ENCODE results near the gene SNRNP25.
A peak's percentile ranks its signal among the peaks of the same experiment; 100 is the strongest.

The SNRNP25 gene

DNA sequence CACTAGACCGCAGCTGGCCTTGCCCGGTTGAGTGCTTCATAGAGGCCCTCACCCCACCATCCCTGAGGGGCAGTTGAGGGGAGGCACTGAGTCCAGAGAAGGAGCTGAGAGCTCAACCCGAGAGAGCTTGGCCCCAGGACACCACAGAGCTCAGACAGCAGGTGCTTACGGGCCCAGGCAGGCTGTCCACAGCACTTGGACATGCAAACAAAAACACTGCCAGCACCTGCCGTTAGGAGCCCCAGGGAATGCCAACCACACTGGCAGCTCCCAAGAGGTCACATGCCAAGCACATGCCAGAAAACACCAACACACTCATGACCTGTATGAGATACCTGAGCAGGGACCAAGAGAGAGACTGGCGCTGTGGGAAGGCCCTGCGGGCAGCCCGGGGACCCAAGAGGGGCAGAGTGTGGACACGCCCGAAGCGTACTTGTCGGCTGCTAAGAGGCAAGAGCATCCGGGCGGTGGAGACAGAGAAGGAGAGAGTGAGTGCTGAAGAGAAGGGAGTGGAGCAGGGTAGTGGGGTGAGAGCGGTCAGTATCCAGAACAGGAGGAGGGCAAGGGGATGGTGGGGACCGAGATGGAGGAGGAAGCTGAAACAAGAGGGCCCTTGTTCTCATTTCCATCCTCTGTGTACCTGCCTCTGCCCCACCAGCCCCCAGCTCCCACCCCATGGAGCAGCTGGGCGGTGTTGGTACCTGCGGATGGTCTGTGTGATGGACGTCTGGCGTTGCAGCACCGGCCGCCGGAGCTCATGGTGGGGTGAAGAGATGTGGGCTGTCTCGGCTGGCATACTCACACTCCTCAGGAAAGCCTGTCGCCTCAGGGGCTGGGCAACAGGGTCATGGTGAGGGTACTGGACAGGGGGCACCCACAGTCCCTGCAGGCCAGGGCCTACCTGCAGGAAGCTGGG lies 10.6 kb downstream of the SNRNP25 start:
- DNase-seq: no peak

GRCh38 chr16:64914-65255 lies 11.3 kb downstream of the SNRNP25 start:
- DNase-seq: no peak

DNA sequence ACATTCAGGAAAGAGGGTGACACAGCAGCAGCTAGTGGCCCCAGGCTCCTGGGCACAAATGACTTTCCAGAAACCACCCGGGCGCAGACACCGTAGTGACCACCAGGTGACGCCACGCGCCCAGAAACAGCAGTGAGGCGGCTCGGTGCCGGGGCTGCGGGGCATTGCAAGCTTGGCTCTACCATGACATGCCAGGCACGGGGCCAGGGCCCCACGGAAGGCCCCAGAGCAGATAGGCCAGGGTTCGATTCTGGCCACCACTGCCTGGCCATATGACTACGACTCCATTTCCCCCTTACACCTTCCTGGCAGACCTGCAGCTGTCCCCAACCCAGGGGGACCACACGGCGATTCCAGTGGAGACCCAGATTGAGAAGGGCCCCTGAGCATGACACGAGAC lies 12.1 kb downstream of the SNRNP25 start:
- DNase-seq: peak in 1 of 2 experiments; percentile 37

- DNase-seq: no peak
These were observed 12.9 kb downstream of the SNRNP25 start for GRCh38 chr16:66309-67182.

DNA sequence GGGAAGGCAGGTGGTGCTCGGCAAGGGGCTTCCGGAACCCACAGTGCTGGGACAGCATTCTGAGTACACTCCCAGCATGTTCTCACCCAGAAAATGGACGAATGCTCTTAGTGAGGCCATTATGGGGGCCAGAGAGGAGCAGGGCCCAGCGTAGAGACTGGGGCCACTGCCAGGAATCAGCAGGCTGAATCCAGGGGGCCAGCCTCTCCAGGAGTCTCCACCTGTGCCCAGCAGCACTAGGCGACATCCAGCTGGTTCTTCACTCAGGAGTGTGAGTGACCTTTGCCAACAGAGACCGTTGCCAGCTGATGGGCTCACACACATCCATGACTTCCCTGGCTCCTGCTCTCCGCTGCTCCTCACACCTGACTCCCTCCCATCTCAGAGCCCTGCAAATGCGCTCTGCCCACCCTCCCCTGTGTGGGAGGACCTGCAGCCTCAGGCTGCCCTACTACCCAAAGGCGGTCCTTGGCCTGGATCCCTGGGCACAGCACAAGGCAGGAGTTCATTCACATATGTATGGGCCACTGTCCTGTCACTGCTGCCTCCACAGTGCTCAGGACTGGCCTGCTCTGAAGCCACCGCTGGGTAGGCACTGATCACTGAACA lies 13.7 kb downstream of the SNRNP25 start:
- DNase-seq: no peak

- DNase-seq: no peak
These were observed 14.5 kb downstream of the SNRNP25 start for GRCh38 chr16:67884-68789.

GRCh38 chr16:69181-69580 lies 15.6 kb downstream of the SNRNP25 start:
- no peak for DNase-seq

GRCh38 chr16:71210-71539 lies 17.5 kb downstream of the SNRNP25 start:
- no peak for DNase-seq

GRCh38 chr16:71540-72401 lies 18.1 kb downstream of the SNRNP25 start:
- DNase-seq: peak; percentile 47 to 69

DNA sequence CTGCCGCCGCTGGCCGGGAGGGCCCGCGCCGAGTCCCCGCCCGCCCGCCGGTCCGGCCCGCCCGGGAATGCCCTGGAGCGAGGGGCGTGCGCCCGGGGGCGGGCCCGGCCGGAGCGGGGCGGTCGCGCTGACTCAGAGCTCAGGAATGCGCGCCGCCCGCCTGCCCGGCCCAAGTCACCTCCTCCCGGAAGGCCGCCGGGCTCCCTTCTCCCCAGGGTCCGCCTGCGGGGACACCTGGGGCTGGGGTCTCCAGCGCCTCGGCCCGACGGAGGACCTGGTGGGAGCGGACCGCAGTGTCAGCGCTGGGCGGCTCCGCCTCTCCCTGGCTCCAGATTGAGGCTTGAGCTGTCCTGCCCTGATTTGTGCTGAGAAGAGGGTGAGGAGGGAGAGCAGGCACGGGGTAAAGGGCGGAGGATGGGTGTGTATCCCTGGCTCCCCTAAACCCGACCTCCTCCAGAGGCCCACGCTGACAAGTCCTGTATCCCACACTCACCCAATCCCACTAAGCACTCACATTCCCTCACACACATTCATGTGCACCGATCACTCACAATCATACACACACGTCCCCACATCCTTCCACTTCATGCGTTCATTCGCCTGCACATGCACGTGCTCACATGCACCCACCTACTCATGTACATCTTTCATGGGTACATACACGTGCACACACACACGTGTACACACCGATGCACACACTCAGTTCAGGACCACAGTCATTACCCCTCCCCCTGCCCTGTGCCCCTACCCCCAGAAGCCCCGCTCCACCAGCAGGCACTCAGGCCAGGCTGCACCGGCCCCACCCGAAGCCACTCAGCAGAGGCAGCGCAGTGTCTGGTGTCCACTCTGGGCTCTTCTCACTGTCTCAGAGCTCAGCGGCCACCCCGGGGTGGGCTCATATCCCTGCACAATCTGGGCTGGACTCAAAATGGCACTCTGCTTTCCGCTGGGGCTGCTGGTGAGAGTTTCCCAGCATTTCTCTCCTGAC lies 19.2 kb downstream of the SNRNP25 start, which contains the start of gene RHBDF1:
RHBDF1 (minus strand) TSS at position 71 of the 988 bp plus-strand sequence. CDS start 7,616 bp downstream, outside the sequence.
- DNase-seq: peak in 1 of 2 experiments; percentile 19

DNA sequence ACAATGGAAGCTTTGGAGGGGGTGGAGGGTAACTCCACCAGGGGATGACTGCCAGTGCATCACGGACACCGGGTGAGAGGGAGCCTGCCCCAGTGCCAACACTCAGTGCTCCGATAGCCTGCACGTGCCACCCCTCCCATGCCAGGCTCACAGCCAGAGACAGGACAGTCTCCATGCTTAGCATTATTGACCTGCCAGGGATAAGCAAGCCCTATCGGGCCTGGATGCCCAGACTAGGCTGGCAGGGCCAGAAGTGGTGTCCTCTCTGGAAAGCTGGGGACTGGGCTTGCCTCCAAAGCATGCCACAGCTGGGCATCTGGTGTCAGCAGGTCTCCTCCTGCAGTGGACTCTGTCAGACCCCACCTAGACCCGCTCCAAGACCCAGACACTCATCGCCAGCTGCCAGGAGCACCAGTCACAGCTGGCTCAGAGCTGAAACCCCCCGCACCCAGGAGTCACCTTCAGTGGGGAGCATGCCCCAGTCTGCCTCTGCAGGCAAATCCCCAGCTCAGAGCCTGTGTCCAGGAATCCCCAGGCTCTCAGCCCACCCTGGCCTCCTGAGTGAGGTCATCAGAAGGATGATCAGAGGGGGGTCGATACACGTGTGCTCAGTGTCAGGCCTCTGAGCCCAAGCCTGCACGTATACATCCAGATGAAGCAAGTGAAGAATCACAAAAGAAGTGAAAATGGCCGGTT lies 20.6 kb downstream of the SNRNP25 start:
- no peak for DNase-seq

- DNase-seq: no peak
These were observed 21.2 kb downstream of the SNRNP25 start for GRCh38 chr16:74747-75334.

DNA sequence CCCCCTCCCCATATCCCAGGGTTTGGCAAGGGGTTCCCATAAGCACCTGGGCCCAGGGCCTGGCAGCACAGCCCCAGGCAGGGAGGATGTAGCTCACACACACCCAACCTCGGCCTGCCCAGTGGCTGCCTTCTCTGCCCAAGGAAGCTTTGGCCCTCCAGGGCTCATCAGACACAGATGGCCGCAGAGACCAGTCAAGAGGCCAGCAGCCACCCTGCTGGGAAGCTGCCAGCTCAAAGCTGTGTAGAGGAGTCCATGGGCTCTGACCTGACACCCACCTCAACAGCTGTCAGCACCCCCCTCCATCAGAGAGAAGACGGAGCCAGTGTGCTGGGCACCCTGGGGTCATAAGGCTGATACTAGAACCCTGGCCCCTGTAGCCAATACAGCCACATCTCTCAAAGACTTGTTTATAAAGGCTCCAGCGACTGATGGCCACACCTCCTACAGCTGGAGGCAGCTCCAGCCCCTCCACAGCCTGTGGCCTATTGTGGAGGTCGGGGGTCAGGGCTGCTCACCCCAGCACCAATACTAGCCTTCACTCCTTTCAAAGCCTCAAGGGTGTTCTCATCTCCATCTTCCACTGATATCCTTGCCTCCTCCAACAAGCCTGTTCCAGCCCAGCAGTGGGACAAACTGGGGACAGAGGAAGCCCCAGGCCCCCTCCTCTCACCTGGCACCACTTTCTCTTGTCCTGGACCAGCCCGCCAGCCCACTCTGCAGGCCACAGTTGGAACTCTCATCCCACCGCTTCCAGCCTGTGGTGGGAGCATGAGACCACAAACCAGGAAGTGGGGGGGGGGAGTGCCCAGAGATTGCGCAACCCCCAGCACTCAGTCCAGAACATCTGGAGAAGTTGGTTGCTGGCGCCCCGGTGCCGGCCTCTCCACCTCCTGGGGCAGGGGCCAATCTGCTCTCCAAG lies 22.2 kb downstream of the SNRNP25 start:
- peak in 1 of 2 experiments; percentile 16 for DNase-seq

GRCh38 chr16:76535-77272 lies 23.1 kb downstream of the SNRNP25 start:
- peak; percentile 35 to 41 for DNase-seq

DNA sequence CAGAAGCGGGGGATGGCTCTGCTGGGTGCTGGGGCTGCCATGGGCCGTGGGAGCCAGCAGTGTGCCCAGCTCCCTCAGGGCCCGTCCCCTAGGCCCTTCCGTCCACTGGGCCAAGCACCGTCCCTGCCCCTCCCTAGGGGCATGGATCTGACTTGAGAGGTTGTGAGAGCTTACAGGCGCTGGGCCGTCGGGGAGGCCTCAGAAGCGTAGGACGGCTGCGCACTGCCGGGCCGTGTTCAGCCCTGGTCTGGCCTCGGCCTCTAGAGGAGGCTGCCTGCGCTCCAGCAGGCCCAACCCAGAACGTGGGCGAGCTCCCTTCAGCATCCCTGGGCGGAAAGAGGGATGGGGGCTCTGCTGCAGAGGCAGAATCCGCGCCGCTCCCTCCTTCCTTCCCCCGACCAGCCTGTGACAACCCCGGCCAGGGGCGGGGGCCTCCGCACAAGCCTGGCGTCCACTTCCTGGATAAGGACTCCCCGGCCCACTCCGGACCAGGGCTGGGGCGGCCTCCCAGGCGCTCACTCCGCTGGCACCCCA lies 23.7 kb downstream of the SNRNP25 start:
- peak in 1 of 2 experiments; percentile 12 for DNase-seq

GRCh38 chr16:77807-78443 lies 24.3 kb downstream of the SNRNP25 start, which contains the start of gene MPG:
Gene MPG (plus strand): TSS chr16:78225. CDS start chr16:78310, 85 bp downstream.
- peak; percentile 28 to 54 for DNase-seq
